H1 (cell line): ENCODE results near the gene DHRS12. TPM values are rescaled to one million over a fixed set of nuclear protein-coding genes. Genes with fewer than 3 reads are reported as not detected.

Source experiments
- CTCF ChIA-PET: fragments of 300-600 bp; sonication (Branson Sonifier 250); formaldehyde crosslinking; loops from one replicate; lab custom pipeline; 2021; ENCODE audit not compliant: partially characterized antibody; lab: Charles Lee
- POLR2A ChIA-PET: fragments of 300-600 bp; sonication (Branson Sonifier 250); formaldehyde crosslinking; loops from one replicate; lab custom pipeline; 2021; ENCODE audit warnings: inconsistent platforms; ENCODE audit not compliant: partially characterized antibody; lab: Charles Lee
- DNase-seq, 2 experiments: peaks; one replicate each; pipeline versions ENCODE4 v3.0.0 to v3.0.0-alpha.2; 2010 to 2022; ENCODE audit warnings: low spot score in 2 of 2, low read depth in 1 of 2, mixed read lengths in 1 of 2
- FAIRE-seq: peaks from 2 replicates; lab custom pipeline; 2011; peaks lifted over from hg19 to GRCh38; lab: Jason Lieb, UNC
- H2AFZ ChIP-seq: 2 replicates; pipeline ENCODE4 v1.8.1; 2012; ENCODE audit warnings: low read length, inconsistent platforms
- H2AK5ac ChIP-seq: 2 replicates; pipeline ENCODE4 v1.6.1; 2013; ENCODE audit warnings: low read depth, low read length
- H2BK120ac ChIP-seq: replicated peaks from 2 replicates; pipeline ENCODE3; 2013; ENCODE audit warnings: low read depth, low read length, inconsistent platforms
- H2BK12ac ChIP-seq: 2 replicates; pipeline ENCODE4 v1.6.1; 2013; ENCODE audit warnings: low read depth, low read length
- H2BK15ac ChIP-seq: 2 replicates; pipeline ENCODE4 v1.6.1; 2013; ENCODE audit warnings: low read length
- H2BK20ac ChIP-seq: 2 replicates; pipeline ENCODE4 v1.6.1; 2013; ENCODE audit warnings: low read length
- H2BK5ac ChIP-seq: 2 replicates; pipeline ENCODE4 v1.6.1; 2013; ENCODE audit warnings: low read depth, low read length
- H3K14ac ChIP-seq: 2 replicates; pipeline ENCODE4 v1.6.1; 2013; ENCODE audit warnings: inconsistent platforms; ENCODE audit not compliant: insufficient read length
- H3K18ac ChIP-seq: 2 replicates; pipeline ENCODE4 v1.6.1; 2013; ENCODE audit warnings: low read length; ENCODE audit errors: extremely low read depth
- H3K23ac ChIP-seq: 2 replicates; pipeline ENCODE4 v1.6.1; 2013; ENCODE audit warnings: inconsistent platforms; ENCODE audit not compliant: insufficient read length
- H3K23me2 ChIP-seq: 2 replicates; pipeline ENCODE4 v1.6.1; 2013; ENCODE audit warnings: low read depth, low read length
- H3K27ac ChIP-seq: 2 replicates; pipeline ENCODE4 v1.6.1; 2011; ENCODE audit warnings: low read depth, low read length, inconsistent platforms
- H3K27me3 ChIP-seq, 4 experiments: replicated peaks in 1 of 4; 1 replicate in 1 of 4; 2 replicates in 3 of 4; pipeline versions ENCODE4 v1.6.1 to v1.8.1; 2011 to 2013; ENCODE audit warnings: low read length in 3 of 4, mild to moderate bottlenecking in 3 of 4, inconsistent platforms in 2 of 4, mixed read lengths in 2 of 4, moderate library complexity in 1 of 4; ENCODE audit not compliant: control insufficient read depth in 3 of 4, insufficient read depth in 3 of 4; ENCODE audit errors: extremely low read depth in 1 of 4
- H3K36me3 ChIP-seq, 4 experiments: 2 replicates each; pipeline versions ENCODE4 v1.6.1 to v1.8.1; 2011 to 2013; ENCODE audit warnings: mild to moderate bottlenecking in 4 of 4, low read length in 3 of 4, moderate library complexity in 2 of 4, control low read depth in 1 of 4, inconsistent platforms in 1 of 4; ENCODE audit not compliant: insufficient read depth in 4 of 4, control insufficient read depth in 2 of 4
- H3K4ac ChIP-seq: replicated peaks from 2 replicates; pipeline ENCODE3; 2013; ENCODE audit warnings: low read length, low read depth, mixed read lengths, inconsistent platforms; ENCODE audit not compliant: insufficient read length
- H3K4me1 ChIP-seq, 4 experiments: replicated peaks in 1 of 4; 1 replicate in 1 of 4; 2 replicates in 3 of 4; pipeline versions ENCODE4 v1.6.1 to v1.8.1; 2011 to 2013; ENCODE audit warnings: low read length in 3 of 4, inconsistent platforms in 2 of 4, mixed read lengths in 1 of 4; ENCODE audit not compliant: insufficient read depth in 4 of 4, control insufficient read depth in 3 of 4
- H3K4me2 ChIP-seq, 2 experiments: 2 replicates each; pipeline versions ENCODE4 v1.6.1 to v1.8.1; 2011 to 2013; ENCODE audit warnings: low read depth in 2 of 2, low read length in 2 of 2, control low read depth in 1 of 2, inconsistent platforms in 1 of 2, mild to moderate bottlenecking in 1 of 2; ENCODE audit not compliant: insufficient read depth in 1 of 2
- H3K4me3 ChIP-seq, 4 experiments: fragments of 200-600, 300-600 bp in 1 of 4; sonication (generic), shearing (Covaris generic), sonication (Bioruptor Twin) in 1 of 4; 2 replicates each; pipeline versions ENCODE4 v1.5.1 to v1.8.1; 2011 to 2016; ENCODE audit warnings: low read length in 4 of 4, low read depth in 3 of 4, control low read depth in 2 of 4, inconsistent platforms in 2 of 4, mild to moderate bottlenecking in 2 of 4, mixed read lengths in 1 of 4, moderate library complexity in 1 of 4; ENCODE audit not compliant: insufficient read depth in 2 of 4; ENCODE audit errors: extremely low read depth in 1 of 4
- H3K56ac ChIP-seq: replicated peaks from 2 replicates; pipeline ENCODE3; 2013; ENCODE audit warnings: low read depth, mild to moderate bottlenecking, mixed read lengths, low read length, inconsistent platforms; ENCODE audit not compliant: insufficient read length
- H3K79me1 ChIP-seq: 2 replicates; pipeline ENCODE4 v1.6.1; 2013; ENCODE audit warnings: low read depth, low read length, control low read depth
- H3K79me2 ChIP-seq, 2 experiments: 2 replicates each; pipeline versions ENCODE4 v1.6.1 to v1.8.1; 2012 to 2013; ENCODE audit warnings: low read length in 2 of 2, mild to moderate bottlenecking in 2 of 2, inconsistent platforms in 1 of 2; ENCODE audit not compliant: insufficient read depth in 2 of 2, control insufficient read depth in 1 of 2
- H3K9ac ChIP-seq, 4 experiments: replicated peaks in 1 of 4; 1 replicate in 1 of 4; 2 replicates in 3 of 4; pipeline versions ENCODE4 v1.6.1 to v1.8.1; 2011 to 2013; ENCODE audit warnings: low read depth in 3 of 4, low read length in 3 of 4, control low read depth in 2 of 4, mild to moderate bottlenecking in 2 of 4, moderate library complexity in 2 of 4, inconsistent platforms in 1 of 4; ENCODE audit errors: extremely low read depth in 1 of 4
- H3K9me3 ChIP-seq, 2 experiments: 2 replicates each; pipeline versions ENCODE4 v1.6.1 to v1.8.1; 2012 to 2013; ENCODE audit warnings: mild to moderate bottlenecking in 2 of 2, moderate library complexity in 2 of 2, control low read depth in 1 of 2, inconsistent platforms in 1 of 2, low read depth in 1 of 2, low read length in 1 of 2, mixed read lengths in 1 of 2; ENCODE audit not compliant: insufficient read depth in 2 of 2
- H4K20me1 ChIP-seq, 2 experiments: replicated peaks in 1 of 2; 2 replicates each; pipeline versions ENCODE3 to v1.8.1; 2011 to 2013; ENCODE audit warnings: inconsistent platforms in 2 of 2, low read length in 2 of 2, mild to moderate bottlenecking in 1 of 2; ENCODE audit not compliant: insufficient read depth in 2 of 2, control insufficient read depth in 1 of 2
- H4K5ac ChIP-seq: 2 replicates; pipeline ENCODE4 v1.6.1; 2013; ENCODE audit warnings: low read length, low read depth, mixed read lengths, inconsistent platforms; ENCODE audit not compliant: insufficient read length
- H4K8ac ChIP-seq: 2 replicates; pipeline ENCODE4 v1.8.0; 2013; ENCODE audit warnings: mild to moderate bottlenecking, moderate library complexity, low read length, inconsistent platforms; ENCODE audit not compliant: insufficient read depth; ENCODE audit errors: extremely low read depth
- H4K91ac ChIP-seq: replicated peaks from 2 replicates; pipeline ENCODE3; 2013; ENCODE audit warnings: low read length, mixed read lengths, inconsistent platforms; ENCODE audit not compliant: insufficient read length
- CHD1 ChIP-seq: IDR thresholded peaks from 2 replicates; pipeline ENCODE4 v1.6.1; 2012; ENCODE audit warnings: low read depth, low read length, improper control_type of control experiment
- PHF8 ChIP-seq: fragments of 200-600 bp; sonication (generic); conservative IDR thresholded peaks from 2 replicates; pipeline ENCODE4 v1.7.1; 2012; ENCODE audit warnings: low read depth, mild to moderate bottlenecking, inconsistent platforms, low read length, moderate library complexity
- POLR2AphosphoS5 ChIP-seq: IDR thresholded peaks from 2 replicates; pipeline ENCODE4 v1.6.1; 2011; ENCODE audit warnings: low read depth, low read length
- SUZ12 ChIP-seq: fragments of 200-600 bp; sonication (generic); IDR thresholded peaks from 2 replicates; pipeline ENCODE4 v1.6.1; 2012; ENCODE audit warnings: mild to moderate bottlenecking, inconsistent platforms, low read length, moderate library complexity, mixed read lengths
- WGBS, 2 experiments: shearing (Covaris generic) in 1 of 2; methylation state at CpG; one replicate each; pipeline versions ENCODE4 v1.1.6 to v1.1.7; 2013 to 2015; ENCODE audit warnings: low lambda C conversion rate in 2 of 2, mixed read lengths in 2 of 2, inconsistent platforms in 1 of 2, low coverage in 1 of 2, missing lambda C conversion rate in 1 of 2; ENCODE audit not compliant: insufficient replicate concordance in 2 of 2, insufficient coverage in 1 of 2, insufficient read length in 1 of 2; ENCODE audit errors: extremely low coverage in 1 of 2, missing lambda C conversion rate in 1 of 2; 5-methylcytosine and 5-hydroxymethylcytosine counted together
- polyA plus RNA-seq, 7 experiments: library from polyadenylated mRNA; depleted of rRNA in 3 of 7; stranded (reverse) in 5 of 7; unstranded in 2 of 7; fragments of >200 nt in 5 of 7; fragments of 200-250 nt in 2 of 7; gene quantifications; 1 replicate in 5 of 7; 2 replicates in 1 of 7; 4 replicates in 1 of 7; pipeline versions ENCODE4 v1.2.1 to v1.2.3, GENCODE V29; 2011 to 2013; ENCODE audit warnings: missing spikeins in 2 of 7, mixed read lengths in 2 of 7
- total RNA-seq: library from RNA; stranded (reverse); fragmentation: NEBNext Ultra II Directional; extraction: Animal tissue kit (Norgen Biotek cat#: 25700); gene quantifications from 2 replicates; pipeline ENCODE4 v1.2.1, GENCODE V29; 2021

DHRS12 gene
- total and polyA plus RNA-seq, 2 of the 8 experiments (the other 6 are each of a cell fraction or from before 2014, with no cell fraction given) = 8.7 TPM

DNA sequence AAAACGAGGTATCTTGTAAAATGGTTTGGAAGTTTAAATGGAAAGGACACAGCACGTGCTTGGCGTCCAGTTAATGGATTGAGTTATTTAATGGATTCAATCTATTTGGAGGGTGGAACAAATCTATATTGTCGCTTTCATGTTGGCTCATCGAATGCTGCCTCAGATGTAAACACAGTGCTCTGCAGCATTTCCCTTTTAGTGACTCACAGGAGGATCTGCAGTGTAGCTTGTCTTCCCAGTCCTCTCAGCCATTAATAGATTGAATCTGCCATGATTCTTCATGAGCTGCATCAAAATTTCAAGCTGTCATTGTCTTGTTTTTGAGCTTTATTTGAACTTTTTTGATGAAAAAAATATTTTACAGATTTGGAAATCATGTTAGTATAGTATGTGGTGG lies 44.7 kb downstream of the DHRS12 start:
- Histone ChIP-seq H3K4me2 (no peak overlapping the region), H3K23me2 (no peaks in the 10 kb centered on the region), H2BK12ac (no peak overlapping the region), H3K23ac (no peak overlapping the region), H3K9me3 (no peaks in the 10 kb centered on the region), H2AK5ac (no peak overlapping the region), H3K4me1 (no peaks in the 10 kb centered on the region; a peak in 1 of 7 replicates), H2BK5ac (no peak overlapping the region), H4K5ac (no peak overlapping the region), H2BK20ac (no peak overlapping the region), H3K14ac (no peak overlapping the region), H3K9ac (no peak overlapping the region), H2AFZ (no peak overlapping the region), H4K8ac (no peak overlapping the region), H3K27ac (no peak overlapping the region), H3K27me3 (no peaks in the 10 kb centered on the region), H4K20me1 (no peaks in the 10 kb centered on the region), H3K4me3 (no peak overlapping the region), H3K4ac (no peak overlapping the region), H3K36me3 (peaks cover 6 to 54% (median 23%) of the 10 kb centered on the region in 4 experiments; a peak in 6 of 8 replicates), H3K18ac (no peak overlapping the region), H2BK120ac (no peak overlapping the region), H4K91ac (no peak overlapping the region), H2BK15ac (no peak overlapping the region), H3K79me1 (no peaks in the 10 kb centered on the region; the same call in 1 of the 2 replicates), H3K79me2 (no peaks in the 10 kb centered on the region), H3K56ac (no peak overlapping the region)
- CTCF ChIA-PET = interaction anchor here (1.1 to 4.9 kb wide), 5 partner anchors 9 to 95 kb away, joined by 3 to 38 read pairs (median 4); no protein-coding TSS in a partner anchor
- TF ChIP-seq PHF8 = no peak
- TF ChIP-seq POLR2AphosphoS5 = no peak
- no peak for TF ChIP-seq CHD1
- no peak for TF ChIP-seq SUZ12
- WGBS, 2 experiments = 89% methylated on average over 5 of the region's 5 CpGs; no CpG with 5 or more reads in 1 of the 2 experiments
- no peak for DNase-seq
- no peak for FAIRE-seq
- POLR2A ChIA-PET = no interaction called here
